CD4-positive, alpha-beta T cell (primary cell): ENCODE measurements around the gene ACTN4. TPM values are rescaled to one million over a fixed set of nuclear protein-coding genes. Genes with fewer than 3 reads are reported as not detected.

Source experiments
- ATAC-seq: fragments of 200-7000 bp; cut with Tn5 transposase; one replicate; pipeline ENCODE4 v1.10.0; 2022; ENCODE audit warnings: mild to moderate bottlenecking; ENCODE audit not compliant: poor library complexity
- CTCF ChIA-PET: fragments of 350-600 bp; sonication (Branson Sonifier 250); formaldehyde crosslinking; loops from one replicate; lab custom pipeline; 2021; ENCODE audit warnings: antibody characterized with exemption, inconsistent platforms; lab: Charles Lee
- POLR2A ChIA-PET: fragments of 350-600 bp; sonication (Branson Sonifier 250); formaldehyde crosslinking; loops from one replicate; lab custom pipeline; 2021; ENCODE audit warnings: antibody characterized with exemption, inconsistent platforms; lab: Charles Lee
- DNase-seq, 14 experiments: peaks; one replicate each; pipeline ENCODE4 v3.0.0-alpha.2; 2013 to 2020; ENCODE audit warnings: mixed read lengths in 2 of 14
- H3K27ac ChIP-seq, 2 donors: one replicate each; pipeline versions ENCODE4 v1.5.1 to v1.7.0; 2013; ENCODE audit warnings: low read length in 2 of 2, low read depth in 1 of 2, mild to moderate bottlenecking in 1 of 2
- H3K27me3 ChIP-seq, 2 experiments: 1 replicate in 1 of 2; 2 replicates in 1 of 2; pipeline versions ENCODE4 v1.6.1 to v1.7.0; 2013; ENCODE audit warnings: low read length in 2 of 2, control low read depth in 1 of 2, mild to moderate bottlenecking in 1 of 2, moderate library complexity in 1 of 2; ENCODE audit not compliant: insufficient read depth in 2 of 2, control insufficient read depth in 1 of 2
- H3K36me3 ChIP-seq: one replicate; pipeline ENCODE4 v1.6.1; 2013; ENCODE audit warnings: low read length, control low read depth; ENCODE audit not compliant: insufficient read depth
- H3K4me1 ChIP-seq: one replicate; pipeline ENCODE4 v1.6.1; 2013; ENCODE audit warnings: low read length, control low read depth; ENCODE audit not compliant: insufficient read depth
- H3K4me3 ChIP-seq: one replicate; pipeline ENCODE4 v1.5.1; 2013; ENCODE audit warnings: mild to moderate bottlenecking, low read length, moderate library complexity
- H3K9me3 ChIP-seq, 2 experiments: 1 replicate in 1 of 2; 2 replicates in 1 of 2; pipeline versions ENCODE4 v1.6.1 to v1.7.0; 2013; ENCODE audit warnings: low read length in 2 of 2, mild to moderate bottlenecking in 2 of 2, control low read depth in 1 of 2, moderate library complexity in 1 of 2; ENCODE audit not compliant: control insufficient read depth in 1 of 2, insufficient read depth in 1 of 2
- H3K27ac Mint-ChIP-seq: one replicate; pipeline ENCODE4 v1.8.0; 2020; ENCODE audit warnings: mixed read lengths
- H3K27me3 Mint-ChIP-seq: one replicate; pipeline ENCODE4 v1.8.0; 2021; ENCODE audit warnings: mixed read lengths
- H3K36me3 Mint-ChIP-seq: one replicate; pipeline ENCODE4 v1.8.0; 2021; ENCODE audit warnings: low read depth, mixed read lengths
- H3K4me1 Mint-ChIP-seq: one replicate; pipeline ENCODE4 v1.8.0; 2021; ENCODE audit warnings: low read depth, mixed read lengths
- H3K4me3 Mint-ChIP-seq: one replicate; pipeline ENCODE4 v1.8.0; 2020; ENCODE audit warnings: mild to moderate bottlenecking, mixed read lengths
- H3K9me3 Mint-ChIP-seq: one replicate; pipeline ENCODE4 v1.8.0; 2020; ENCODE audit warnings: mixed read lengths
- CTCF ChIP-seq: fragments of 200-600 bp; IDR thresholded peaks from one replicate; pipeline ENCODE4 v1.8.0; 2022; ENCODE audit warnings: antibody characterized with exemption, mild to moderate bottlenecking
- intact Hi-C, 2 experiments: fragments of 100-400 bp; cut with DNase I in 1 of 2; cut with micrococcal nuclease in 1 of 2; formaldehyde crosslinking; loops; one replicate each; pipeline versions ENCODE4 v1.15.1 to v1.9.0; 2023 to 2025; cut with DNase I, micrococcal nuclease
- total RNA-seq, 174 experiments: library from RNA in 2 of 174; stranded (reverse) in 2 of 174; gene quantifications; one replicate each; pipeline ENCODE4 v1.2.3 and lab custom pipeline; 2021 to 2026

ACTN4 gene
- total RNA-seq, 2 experiments from 2014 or later, result 70.3 to 84.0 TPM

- TF ChIP-seq CTCF, result no peak
- no peaks in the 10 kb centered on the region for H3K9me3 Mint-ChIP-seq
- intact Hi-C loops, result no loop called here
- H3K36me3 Mint-ChIP-seq, result no peaks in the 10 kb centered on the region
- H3K4me3 Mint-ChIP-seq, result no peak overlapping the region
- H3K4me1 Mint-ChIP-seq, result peaks cover 56% of the 10 kb centered on the region
- Histone ChIP-seq H3K4me3 (no peak overlapping the region), H3K27ac (no peak overlapping the region), H3K27me3 (peaks cover 0 to 3% of the 10 kb centered on the region in 2 experiments), H3K9me3 (no peaks in the 10 kb centered on the region), H3K4me1 (peaks cover 83% of the 10 kb centered on the region), H3K36me3 (peaks cover 8% of the 10 kb centered on the region)
- DNase-seq (peak in 2 of 14 experiments; percentile 33 to 56), ATAC-seq (peak; percentile 48)
- H3K27ac Mint-ChIP-seq, result peak overlapping the region; percentile 24
- POLR2A ChIA-PET, result interaction anchor here (1.2 kb wide), 1 partner anchor 17 kb away, joined by 4 read pairs; the partner anchor contains the start of gene ACTN4
- CTCF ChIA-PET, result interaction anchor here (1.3 kb wide), 1 partner anchor 29 kb away, joined by 3 read pairs; no protein-coding TSS in a partner anchor
- H3K27me3 Mint-ChIP-seq, result peaks cover 44% of the 10 kb centered on the region
Measured at GRCh38 chr19:38663957-38664502, 16.6 kb downstream of the ACTN4 start.

GRCh38 chr19:38664503-38665211 lies 17.2 kb downstream of the ACTN4 start:
- H3K4me3 Mint-ChIP-seq, result no peak overlapping the region
- H3K36me3 ChIP-seq, result peaks cover 8% of the 10 kb centered on the region
- POLR2A ChIA-PET, result no interaction called here
- H3K27ac ChIP-seq, result no peak overlapping the region
- H3K36me3 Mint-ChIP-seq, result no peaks in the 10 kb centered on the region
- no peak for ATAC-seq
- peak overlapping the region; percentile 24 for H3K27ac Mint-ChIP-seq
- H3K4me1 ChIP-seq, result peaks cover 83% of the 10 kb centered on the region
- no peak for TF ChIP-seq CTCF
- H3K9me3 ChIP-seq, result no peaks in the 10 kb centered on the region
- peaks cover 0 to 3% of the 10 kb centered on the region in 2 experiments for H3K27me3 ChIP-seq
- peaks cover 44% of the 10 kb centered on the region for H3K27me3 Mint-ChIP-seq
- intact Hi-C loops, result no loop called here
- no peak overlapping the region for H3K4me3 ChIP-seq
- H3K4me1 Mint-ChIP-seq, result peaks cover 63% of the 10 kb centered on the region
- no peaks in the 10 kb centered on the region for H3K9me3 Mint-ChIP-seq
- DNase-seq, result no peak
- CTCF ChIA-PET, result interaction anchor here (1.3 kb wide), 1 partner anchor 30 kb away, joined by 3 read pairs; no protein-coding TSS in a partner anchor

GRCh38 chr19:38665219-38665931 lies 17.9 kb downstream of the ACTN4 start:
- Histone ChIP-seq H3K27me3 (peaks cover 0 to 3% of the 10 kb centered on the region in 2 experiments), H3K4me1 (peaks cover 89% of the 10 kb centered on the region), H3K27ac (no peak overlapping the region), H3K4me3 (no peak overlapping the region), H3K9me3 (no peaks in the 10 kb centered on the region), H3K36me3 (peaks cover 8% of the 10 kb centered on the region)
- ChIA-PET POLR2A (interaction anchor here (2.9 kb wide), 1 partner anchor 9 kb away, joined by 11 read pairs; no protein-coding TSS in a partner anchor), CTCF (no interaction called here)
- Mint-ChIP-seq H3K36me3 (no peaks in the 10 kb centered on the region), H3K4me3 (no peak overlapping the region), H3K4me1 (peaks cover 70% of the 10 kb centered on the region), H3K9me3 (no peaks in the 10 kb centered on the region), H3K27ac (no peak overlapping the region), H3K27me3 (peaks cover 39% of the 10 kb centered on the region)
- DNase-seq (no peak), ATAC-seq (no peak)
- TF ChIP-seq CTCF, result no peak
- intact Hi-C loops, result no loop called here
